Spleen (tissue), 7 donors: Measurements from ENCODE around the gene POM121L12.

Source experiments
- CTCF ChIP-seq, 11 experiments: fragments of 200-600 bp in 7 of 11; fragments of 450-650 bp in 4 of 11; sonication (generic) in 4 of 11; IDR thresholded peaks in 8 of 11; conservative IDR thresholded peaks in 3 of 11; 1 replicate in 7 of 11; 2 replicates in 4 of 11; pipeline versions ENCODE4 v1.4.0 to v1.8.0; 2016 to 2021; ENCODE audit warnings: antibody characterized with exemption in 11 of 11, inconsistent platforms in 4 of 11, mild to moderate bottlenecking in 1 of 11
- POLR2A ChIP-seq, 3 donors: fragments of 450-650 bp; IDR thresholded peaks; one replicate each; pipeline ENCODE4 v1.5.1; 2017; ENCODE audit warnings: antibody characterized with exemption in 3 of 3, mild to moderate bottlenecking in 1 of 3
- POLR2AphosphoS5 ChIP-seq, 3 donors: sonication (generic); formaldehyde crosslinking; IDR thresholded peaks; one replicate each; pipeline ENCODE4 v1.5.1; 2017; ENCODE audit warnings: antibody characterized with exemption in 3 of 3
- donor health status: DM: no; HTN: no; CAD: no; lungs with moderate emphysema.
- donor health status: DM: no; HTN: no; CAD: no.
- donor health status: DM: no; HTN: no; CAD: no.

DNA sequence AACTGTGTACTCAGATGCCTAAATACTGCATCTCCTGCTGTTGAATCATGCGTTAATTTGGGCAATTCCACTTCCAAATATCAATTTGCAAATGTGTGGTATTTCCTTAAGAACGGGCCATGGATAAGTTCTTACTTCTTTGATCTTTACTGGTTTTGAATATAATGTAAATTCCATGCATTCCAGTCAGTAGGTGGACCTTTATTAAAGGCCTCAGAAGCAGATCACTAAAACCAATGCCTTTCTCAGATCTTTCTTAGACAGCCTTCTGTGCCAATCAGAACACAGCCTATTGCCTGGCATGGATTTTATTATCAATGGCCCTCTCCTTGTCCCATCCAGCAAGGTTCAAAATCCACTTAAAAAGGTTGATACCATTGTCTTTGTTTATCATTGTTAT, 21.5 kb upstream of the POM121L12 start:
- TF ChIP-seq CTCF (IDR thresholded peaks at IDR 0.05 in 8 of 11, conservative IDR thresholded peaks at IDR 0.05 in 3 of 11): no peak
- no peak for TF ChIP-seq POLR2A (IDR thresholded peaks at IDR 0.05)
- TF ChIP-seq POLR2AphosphoS5 (IDR thresholded peaks at IDR 0.05): no peak
